DOHH2 (cell line): Measurements from ENCODE around the gene POLR2I.

Experiments
- H3F3A ChIP-seq: fragments of 200-600 bp; sonication (generic), shearing (Covaris generic); 2 replicates; pipeline ENCODE4 v1.6.0; 2016; ENCODE audit warnings: antibody characterized with exemption, mild to moderate bottlenecking; ENCODE audit not compliant: control insufficient read depth, insufficient read depth
- H3K27ac ChIP-seq: fragments of 200-600 bp; sonication (generic); 2 replicates; pipeline ENCODE4 v1.5.1; 2014; ENCODE audit warnings: low read depth, mild to moderate bottlenecking, low read length, moderate library complexity
- H3K27me3 ChIP-seq: fragments of 200-600 bp; sonication (generic); 2 replicates; pipeline ENCODE4 v1.6.1; 2014; ENCODE audit warnings: mild to moderate bottlenecking, low read length, mixed read lengths; ENCODE audit not compliant: control insufficient read depth
- H3K36me3 ChIP-seq: fragments of 200-600 bp; sonication (generic); 2 replicates; pipeline ENCODE4 v1.6.1; 2014; ENCODE audit warnings: mild to moderate bottlenecking, low read length, moderate library complexity, mixed read lengths; ENCODE audit not compliant: control insufficient read depth
- H3K4me1 ChIP-seq: fragments of 200-600 bp; sonication (generic); 2 replicates; pipeline ENCODE4 v1.6.1; 2014; ENCODE audit warnings: mild to moderate bottlenecking, low read length, mixed read lengths; ENCODE audit not compliant: control insufficient read depth
- H3K4me2 ChIP-seq: fragments of 200-600 bp; sonication (generic); 2 replicates; pipeline ENCODE4 v1.6.0; 2014; ENCODE audit warnings: mild to moderate bottlenecking, low read length, moderate library complexity
- H3K4me3 ChIP-seq: fragments of 200-600 bp; sonication (generic); 2 replicates; pipeline ENCODE4 v1.5.1; 2014; ENCODE audit warnings: mild to moderate bottlenecking, low read length, mixed read lengths
- H3K79me2 ChIP-seq: fragments of 200-600 bp; sonication (generic); 2 replicates; pipeline ENCODE4 v1.6.1; 2014; ENCODE audit warnings: mild to moderate bottlenecking, low read length, mixed read lengths; ENCODE audit not compliant: control insufficient read depth
- H3K9me2 ChIP-seq: fragments of 200-600 bp; sonication (generic); replicated peaks from 2 replicates; pipeline ENCODE4 v1.6.1; 2014; ENCODE audit warnings: mild to moderate bottlenecking, low read length, mixed read lengths; ENCODE audit not compliant: control insufficient read depth
- H3K9me3 ChIP-seq: fragments of 200-600 bp; sonication (generic); 2 replicates; pipeline ENCODE4 v1.6.1; 2014; ENCODE audit warnings: antibody characterized with exemption, low read length, mixed read lengths; ENCODE audit not compliant: control insufficient read depth, insufficient read depth
- H4K20me1 ChIP-seq: fragments of 200-600 bp; sonication (generic); 2 replicates; pipeline ENCODE4 v1.6.0; 2014; ENCODE audit warnings: low read depth, mild to moderate bottlenecking, antibody characterized with exemption, low read length, moderate library complexity; ENCODE audit not compliant: control insufficient read depth, insufficient read depth
- CTCF ChIP-seq: fragments of 200-600 bp; sonication (generic); IDR thresholded peaks from one replicate; pipeline ENCODE4 v1.5.1; 2014; ENCODE audit warnings: antibody characterized with exemption, mild to moderate bottlenecking, low read depth, low read length; ENCODE audit not compliant: poor library complexity, severe bottlenecking
- EZH2phosphoT487 ChIP-seq: fragments of 200-600 bp; sonication (generic); IDR thresholded peaks from 2 replicates; pipeline ENCODE4 v1.6.1; 2017; ENCODE audit warnings: borderline replicate concordance, mild to moderate bottlenecking, antibody characterized with exemption, low read length, moderate library complexity, mixed read lengths

POLR2I gene

GRCh38 chr19:36081385-36081784 is 33.3 kb downstream of the POLR2I start:
- Histone ChIP-seq H3K36me3 (peaks cover 79% of the 10 kb centered on the region), H4K20me1 (no peaks in the 10 kb centered on the region), H3K4me2 (no peak overlapping the region), H3K4me3 (no peak overlapping the region), H3K79me2 (peaks cover 3% of the 10 kb centered on the region), H3K27me3 (no peaks in the 10 kb centered on the region), H3K9me3 (no peaks in the 10 kb centered on the region), H3F3A (no peaks in the 10 kb centered on the region), H3K27ac (no peak overlapping the region), H3K4me1 (no peaks in the 10 kb centered on the region), H3K9me2 (no peaks in the 10 kb centered on the region)
- TF ChIP-seq CTCF, result no peak
- no peak for TF ChIP-seq EZH2phosphoT487

- no peaks in the 10 kb centered on the region for H4K20me1 ChIP-seq
- H3K27ac ChIP-seq, result no peak overlapping the region
- no peaks in the 10 kb centered on the region for H3F3A ChIP-seq
- no peaks in the 10 kb centered on the region for H3K9me2 ChIP-seq
- TF ChIP-seq CTCF, result no peak
- no peak for TF ChIP-seq EZH2phosphoT487
- H3K36me3 ChIP-seq, result peaks cover 79% of the 10 kb centered on the region
- H3K79me2 ChIP-seq, result peaks cover 3% of the 10 kb centered on the region
- H3K4me3 ChIP-seq, result no peak overlapping the region
- H3K9me3 ChIP-seq, result no peaks in the 10 kb centered on the region
- H3K4me1 ChIP-seq, result no peaks in the 10 kb centered on the region
- no peak overlapping the region for H3K4me2 ChIP-seq
- H3K27me3 ChIP-seq, result no peaks in the 10 kb centered on the region
These were observed 35.2 kb downstream of the POLR2I start for GRCh38 chr19:36079389-36079945.

GRCh38 chr19:36073121-36073876 is 41.4 kb downstream of the POLR2I start:
- peaks cover 70% of the 10 kb centered on the region for H3K36me3 ChIP-seq
- TF ChIP-seq EZH2phosphoT487 (no peak), CTCF (no peak)

More at GRCh38 chr19:36073121-36073876, 41.4 kb downstream of the POLR2I start:
- no peak overlapping the region for H3K4me2 ChIP-seq
- H3K27me3 ChIP-seq, result no peaks in the 10 kb centered on the region
- no peaks in the 10 kb centered on the region for H3F3A ChIP-seq
- no peaks in the 10 kb centered on the region for H3K9me3 ChIP-seq
- H3K79me2 ChIP-seq, result no peaks in the 10 kb centered on the region
- H4K20me1 ChIP-seq, result no peaks in the 10 kb centered on the region
- no peaks in the 10 kb centered on the region for H3K4me1 ChIP-seq
- H3K9me2 ChIP-seq, result no peaks in the 10 kb centered on the region
- no peak overlapping the region for H3K27ac ChIP-seq
- H3K4me3 ChIP-seq, result no peak overlapping the region
